GM18519 (cell line): ENCODE results near the gene JMJD7.

ENCODE experiments used
- ATAC-seq: cut with Tn5 transposase; IDR thresholded peaks from one replicate; pipeline ENCODE4 v1.9.1; 2021; ENCODE audit warnings: mild to moderate bottlenecking, moderate library complexity; ENCODE audit not compliant: unreplicated experiment, low FRiP score

The JMJD7 gene

GRCh38 chr15:41839781-41840491, 12.0 kb downstream of the JMJD7 start:
- ATAC-seq: no peak

- no peak for ATAC-seq
Measured at GRCh38 chr15:41840673-41841072, 12.8 kb downstream of the JMJD7 start.

- ATAC-seq: no peak
Measured at GRCh38 chr15:41841131-41841530, 13.2 kb downstream of the JMJD7 start.

GRCh38 chr15:41842229-41842628, 14.3 kb downstream of the JMJD7 start:
- ATAC-seq: no peak

DNA sequence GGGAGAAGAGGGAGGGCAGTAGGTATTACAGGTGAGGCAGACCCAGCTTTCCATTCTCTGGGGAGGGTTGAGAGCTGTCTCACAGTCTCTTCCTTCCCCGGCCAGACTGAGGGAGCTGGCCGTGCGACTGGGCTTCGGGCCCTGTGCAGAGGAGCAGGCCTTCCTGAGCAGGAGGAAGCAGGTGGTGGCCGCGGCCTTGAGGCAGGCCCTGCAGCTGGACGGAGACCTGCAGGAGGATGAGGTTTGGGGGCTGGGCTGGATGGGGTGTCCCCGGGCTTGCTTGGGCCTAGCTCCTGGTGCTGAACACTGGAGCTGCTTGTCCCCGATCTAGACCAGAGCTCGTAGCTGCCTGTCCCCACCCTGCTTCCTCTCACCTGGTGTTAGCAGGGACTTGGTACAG, 15.7 kb downstream of the JMJD7 start:
- ATAC-seq: no peak

DNA sequence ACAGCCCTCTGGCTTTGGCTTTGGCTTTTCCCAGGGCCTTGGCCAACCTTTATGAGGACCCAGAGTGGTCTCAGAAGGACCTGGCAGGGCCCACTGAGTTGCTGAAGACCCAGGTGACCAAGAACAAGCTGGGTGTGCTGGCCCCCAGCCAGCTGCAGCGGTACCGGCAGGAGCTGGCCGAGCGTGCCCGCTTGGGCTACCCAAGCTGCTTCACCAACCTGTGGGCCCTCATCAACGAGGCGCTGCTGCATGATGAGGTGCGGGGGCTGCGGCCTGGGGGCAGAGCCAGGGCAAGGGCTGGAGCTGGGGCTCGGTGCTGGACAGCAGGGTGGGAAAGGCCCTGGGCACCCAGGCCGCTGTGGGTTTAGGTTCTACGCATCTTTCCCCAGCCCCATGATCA, 16.9 kb downstream of the JMJD7 start:
- ATAC-seq: no peak

DNA sequence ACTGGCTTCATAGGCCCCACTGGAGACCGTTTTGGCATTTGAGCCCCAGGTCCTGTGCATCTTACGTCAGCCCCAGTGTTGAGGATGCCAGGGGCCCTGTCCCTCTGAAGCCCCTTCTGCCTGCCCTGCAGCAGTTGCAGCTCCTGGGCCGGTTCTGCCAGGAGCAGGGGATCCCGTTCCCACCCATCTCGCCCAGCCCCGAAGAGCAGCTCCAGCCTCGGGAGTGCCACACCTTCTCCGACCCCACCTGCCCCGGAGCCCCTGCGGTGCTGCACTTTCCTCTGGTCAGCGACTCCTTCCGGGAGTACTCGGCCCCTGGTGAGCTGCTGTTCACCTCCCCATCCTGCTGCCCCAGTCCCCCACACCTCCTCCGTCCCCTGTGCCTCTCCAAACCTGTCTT, 19.3 kb downstream of the JMJD7 start:
- ATAC-seq: no peak

DNA sequence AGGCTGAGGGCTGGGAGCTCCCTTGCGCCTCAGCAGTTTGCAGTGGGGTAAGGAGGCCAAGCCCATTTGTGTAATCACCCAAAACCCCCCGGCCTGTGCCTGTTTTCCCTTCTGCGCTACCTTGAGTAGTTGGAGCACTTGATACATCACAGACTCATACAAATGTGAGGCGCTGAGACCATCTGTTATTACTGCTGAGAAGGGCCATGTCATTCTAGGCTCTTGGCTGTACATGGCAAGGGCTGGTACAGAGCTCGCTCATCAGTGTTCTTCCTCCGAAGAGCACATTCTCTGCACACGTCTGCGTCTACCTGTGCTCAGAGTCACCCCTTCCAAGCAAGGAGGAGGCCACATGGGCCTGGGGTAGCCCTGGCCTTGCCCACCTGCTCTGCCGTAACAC, 20.1 kb downstream of the JMJD7 start:
- ATAC-seq: no peak

GRCh38 chr15:41848631-41849030, 20.7 kb downstream of the JMJD7 start:
- no peak for ATAC-seq

GRCh38 chr15:41849204-41849603, 21.3 kb downstream of the JMJD7 start:
- ATAC-seq: no peak

GRCh38 chr15:41849861-41850260, 22.0 kb downstream of the JMJD7 start:
- ATAC-seq: no peak

DNA sequence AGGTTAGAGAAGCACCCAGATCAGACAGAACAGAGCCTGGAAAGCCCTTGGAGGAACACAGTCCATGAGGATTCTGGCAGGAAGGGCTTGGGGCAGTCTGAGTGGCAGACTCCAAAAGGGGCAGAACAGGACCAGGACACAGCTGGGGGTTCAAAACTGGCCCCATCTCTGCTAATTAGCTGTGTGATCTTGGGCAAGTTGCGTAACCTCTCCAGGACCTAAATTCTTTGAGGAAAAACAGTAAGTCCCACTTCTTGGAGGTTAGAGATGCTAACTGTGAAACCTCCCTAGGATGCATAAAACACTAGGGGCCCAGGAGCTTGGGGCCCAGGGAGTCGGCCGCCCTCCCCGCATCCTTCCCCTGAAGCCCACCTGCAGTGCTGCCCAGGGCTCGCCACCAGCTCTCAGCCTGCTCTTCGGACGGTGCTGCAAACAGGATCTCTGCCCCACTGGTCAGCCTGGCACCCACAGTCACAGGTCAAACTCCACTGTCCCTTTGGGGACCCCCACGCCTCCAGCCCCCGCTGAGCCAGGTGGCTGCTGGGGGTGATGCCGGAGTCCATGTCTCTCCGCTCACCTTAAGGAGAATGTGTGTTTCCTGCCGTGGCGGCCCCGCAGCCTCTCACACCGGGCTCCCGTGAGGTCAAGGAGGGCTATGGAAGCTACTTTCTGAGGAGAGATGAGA, 22.7 kb downstream of the JMJD7 start:
- ATAC-seq: no peak

DNA sequence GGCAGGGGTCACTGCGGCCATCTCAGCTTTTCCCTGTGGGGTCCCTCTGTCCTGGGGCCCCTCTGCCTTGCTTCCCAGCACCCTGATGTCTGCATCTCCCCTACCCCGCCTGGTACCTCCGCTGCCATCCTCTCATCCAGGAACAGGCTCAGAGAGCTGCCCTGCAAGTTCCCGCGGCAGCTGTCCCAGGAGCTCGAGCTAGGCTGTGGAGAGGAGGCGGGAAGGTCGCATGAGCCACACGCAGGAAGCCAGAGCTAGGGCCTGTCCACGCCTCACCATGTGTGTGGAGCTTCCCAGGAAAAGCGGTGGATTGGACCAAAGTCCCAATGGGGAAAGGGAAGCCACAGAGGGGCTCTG, 23.3 kb downstream of the JMJD7 start:
- no peak for ATAC-seq

- no peak for ATAC-seq
Measured at GRCh38 chr15:41851755-41852370, 24.0 kb downstream of the JMJD7 start.

DNA sequence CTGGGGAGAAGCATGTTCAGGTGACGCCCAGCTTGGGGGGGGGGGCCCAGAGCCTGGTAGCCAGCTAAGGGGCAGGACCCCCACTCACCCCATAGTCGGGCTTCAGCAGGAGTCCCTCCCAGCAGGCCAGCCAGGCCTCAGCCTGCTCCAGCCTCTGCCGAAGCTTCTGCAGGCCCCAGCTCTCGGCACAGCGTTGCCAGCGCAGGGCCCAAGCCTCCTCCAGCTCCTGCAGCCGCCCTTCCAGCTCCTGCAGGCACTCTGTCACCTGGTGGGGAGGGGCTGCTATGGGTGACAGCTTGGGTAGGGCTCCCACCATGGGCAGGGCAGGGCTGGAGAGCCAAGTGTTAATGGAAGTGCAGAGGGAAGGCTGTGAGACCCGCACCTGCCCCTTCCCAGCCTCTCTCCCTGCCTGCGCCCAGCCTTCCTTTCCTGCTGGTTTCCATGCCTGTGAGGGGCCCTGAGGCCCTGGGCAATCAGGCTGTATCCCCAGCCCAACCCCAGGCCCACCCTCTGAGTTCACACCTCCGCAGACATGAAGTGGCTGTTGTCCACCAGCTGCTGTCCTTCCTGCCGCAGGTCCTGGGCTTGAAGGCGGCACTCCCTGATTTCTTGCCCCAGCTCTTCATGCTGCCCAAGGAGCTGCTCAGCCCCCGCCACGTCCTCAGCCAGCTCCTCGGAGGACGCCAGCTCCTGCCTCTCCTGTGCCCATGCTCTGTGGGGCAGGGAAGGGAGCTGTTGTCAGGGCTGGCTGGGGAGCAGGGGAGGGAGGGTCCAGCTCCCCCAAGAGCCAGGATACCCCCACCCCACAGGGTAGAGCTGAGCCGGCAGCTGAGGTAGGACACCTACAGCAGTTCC, 25.1 kb downstream of the JMJD7 start:
- no peak for ATAC-seq

GRCh38 chr15:41853831-41854230, 25.9 kb downstream of the JMJD7 start:
- no peak for ATAC-seq

DNA sequence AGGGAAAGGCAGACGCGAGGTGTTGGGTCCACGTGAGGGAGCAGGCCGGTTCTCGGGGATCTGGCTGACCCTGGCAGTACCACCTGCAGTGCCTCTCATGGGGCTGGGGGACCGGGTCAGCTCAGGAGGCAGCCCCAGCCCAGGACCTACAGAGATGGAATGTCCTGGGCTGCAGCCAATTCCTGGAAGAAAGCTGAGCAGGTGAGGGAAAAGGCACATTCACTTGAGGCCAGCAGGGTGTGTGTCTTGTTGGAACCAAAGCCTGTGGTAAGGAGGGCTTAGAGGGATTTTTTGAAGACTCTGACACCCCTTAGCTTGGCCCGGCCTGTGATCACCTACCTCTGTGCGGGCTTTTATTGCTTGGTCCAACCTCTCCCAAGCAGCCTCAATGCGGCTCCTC, 26.6 kb downstream of the JMJD7 start:
- no peak for ATAC-seq

GRCh38 chr15:41855261-41855961, 27.5 kb downstream of the JMJD7 start:
- ATAC-seq: no peak

- ATAC-seq: no peak
Measured at GRCh38 chr15:41856262-41856661, 28.4 kb downstream of the JMJD7 start.

DNA sequence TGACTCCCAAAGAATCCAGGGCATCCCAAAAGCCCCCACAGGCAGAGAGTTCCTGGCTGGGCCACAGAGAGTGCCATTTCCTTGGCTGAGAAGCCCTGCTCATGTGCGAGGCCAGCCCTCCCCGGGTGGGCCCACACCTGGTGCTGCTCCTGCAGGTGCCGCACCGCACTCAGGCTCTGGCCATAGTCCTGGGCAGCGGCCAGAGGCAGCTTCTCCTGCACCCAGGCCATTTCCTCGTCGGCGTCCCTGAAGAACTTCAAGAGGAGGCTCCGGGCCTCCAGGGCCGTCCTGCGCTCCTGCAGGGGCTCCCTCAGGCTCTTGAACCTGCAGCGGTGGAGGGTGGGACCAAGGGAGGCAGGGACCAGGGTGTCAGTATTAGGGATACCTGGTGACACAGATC, 28.8 kb downstream of the JMJD7 start:
- ATAC-seq: no peak
